ENCODE results near the gene LMCD1.
A peak's percentile ranks its signal among the peaks of the same experiment; 100 is the strongest.

Gene LMCD1

DNA sequence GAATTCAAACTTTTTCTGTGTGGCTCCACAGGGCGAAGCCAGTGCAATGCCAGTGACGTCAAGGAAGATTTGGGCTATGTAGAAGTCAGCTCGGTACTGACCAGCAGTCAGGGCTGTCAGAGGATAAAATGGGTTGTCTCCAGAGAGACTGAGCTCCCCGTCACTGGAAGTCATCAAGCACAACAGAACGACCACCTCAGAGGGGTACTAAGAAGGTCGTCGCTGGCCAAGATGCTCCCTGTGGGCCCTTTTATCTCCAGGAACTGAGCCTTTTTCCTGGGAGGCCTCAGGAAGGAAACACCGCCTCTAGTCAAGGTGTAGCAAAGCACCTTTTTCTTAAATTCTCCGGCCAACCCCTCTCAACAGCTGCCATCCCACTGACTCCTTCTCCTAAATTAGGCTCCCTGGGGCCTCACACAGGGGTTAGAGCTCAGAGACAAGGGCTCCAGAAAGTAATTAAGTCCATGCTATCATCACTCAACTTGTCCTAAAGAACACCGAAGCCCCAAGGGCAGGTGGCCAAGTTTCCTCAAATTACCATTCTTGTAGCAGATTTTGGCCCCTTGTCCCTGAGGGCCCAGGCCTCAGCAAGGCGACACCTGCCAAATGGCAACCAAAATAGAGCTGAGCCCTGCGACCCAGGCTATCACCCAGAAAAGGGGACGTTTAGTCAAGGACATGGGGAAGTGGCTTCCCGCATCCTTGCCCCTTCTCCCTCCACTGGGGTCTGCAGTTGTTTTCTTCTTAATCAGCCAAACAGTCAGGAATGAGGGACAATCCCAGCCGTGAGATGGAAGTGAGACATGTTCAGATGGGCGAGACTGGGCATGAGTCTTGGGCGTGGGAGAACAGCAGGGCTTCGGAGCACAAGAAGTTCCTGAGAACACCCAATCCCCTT, 94.9 kb downstream of the LMCD1 start:
- DNase-seq (ENCODE audit: low read depth): no peak
- TF ChIP-seq CTCF (conservative IDR thresholded peaks at IDR 0.05; ENCODE audit: low read depth, low read length): no peak
- H3K4me3 ChIP-seq (ENCODE audit: low read depth, low read length): no peak overlapping the region

DNA sequence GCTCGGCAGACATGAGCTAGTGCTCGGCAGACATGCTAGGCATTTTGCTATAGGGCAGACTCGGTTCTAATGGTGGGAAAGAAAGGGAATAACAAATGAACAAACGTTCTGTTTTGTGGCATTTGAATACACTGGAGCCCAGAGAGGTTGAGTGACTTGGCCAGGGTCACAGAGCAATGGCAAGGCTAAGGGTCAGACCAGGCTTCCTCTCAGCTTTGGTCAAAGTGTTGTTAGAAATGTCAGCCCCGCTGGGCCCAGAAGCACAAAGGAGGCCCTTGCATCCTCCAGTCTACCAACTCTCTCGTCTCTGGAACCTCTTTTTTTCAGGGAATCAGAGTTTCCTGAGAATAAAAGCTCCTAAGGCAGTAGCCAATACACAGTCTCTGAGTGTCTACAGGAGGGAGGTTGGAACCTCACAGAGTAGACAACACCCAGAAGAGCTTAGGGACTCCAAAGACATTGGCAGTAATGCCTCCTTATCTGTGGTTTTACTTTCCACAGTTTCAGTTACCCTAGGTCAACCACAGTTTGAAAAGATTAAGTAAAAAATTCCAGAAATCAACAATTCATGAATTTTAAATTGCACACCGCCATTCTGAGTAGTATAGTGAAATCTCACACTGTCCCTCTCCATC, 95.7 kb downstream of the LMCD1 start:
- no peak for TF ChIP-seq CTCF (conservative IDR thresholded peaks at IDR 0.05; ENCODE audit: low read depth, low read length)

GRCh38 chr3:8599146-8599545, 97.5 kb downstream of the LMCD1 start:
- no peak for DNase-seq (ENCODE audit: low read depth)
- no peak overlapping the region for H3K4me3 ChIP-seq (ENCODE audit: low read depth, low read length)
- no peak for TF ChIP-seq CTCF (conservative IDR thresholded peaks at IDR 0.05; ENCODE audit: low read depth, low read length)

More for the DNA sequence above, 95.7 kb downstream of the LMCD1 start:
- H3K4me3 ChIP-seq (ENCODE audit: low read depth, low read length): no peak overlapping the region
- peak; percentile 54 for DNase-seq (ENCODE audit: low read depth)

DNA sequence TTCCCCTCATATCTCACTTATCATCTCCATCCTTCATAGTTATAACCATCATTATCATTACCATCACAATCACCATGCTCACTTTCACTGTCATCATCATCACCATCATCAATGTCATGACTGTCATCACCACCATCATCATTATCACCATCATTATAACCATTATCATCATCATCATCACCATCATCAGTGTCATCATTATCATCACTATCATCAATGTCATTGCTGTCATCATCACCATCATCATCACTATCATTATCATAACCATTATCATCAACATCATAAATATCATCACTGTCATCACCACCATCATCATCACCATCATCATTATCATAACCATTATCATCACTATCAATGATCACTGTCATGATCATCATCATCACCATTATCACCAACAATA, 98.8 kb downstream of the LMCD1 start:
- H3K4me3 ChIP-seq (ENCODE audit: low read depth, low read length): no peak overlapping the region
- no peak for TF ChIP-seq CTCF (conservative IDR thresholded peaks at IDR 0.05; ENCODE audit: low read depth, low read length)
- no peak for DNase-seq (ENCODE audit: low read depth)

DNA sequence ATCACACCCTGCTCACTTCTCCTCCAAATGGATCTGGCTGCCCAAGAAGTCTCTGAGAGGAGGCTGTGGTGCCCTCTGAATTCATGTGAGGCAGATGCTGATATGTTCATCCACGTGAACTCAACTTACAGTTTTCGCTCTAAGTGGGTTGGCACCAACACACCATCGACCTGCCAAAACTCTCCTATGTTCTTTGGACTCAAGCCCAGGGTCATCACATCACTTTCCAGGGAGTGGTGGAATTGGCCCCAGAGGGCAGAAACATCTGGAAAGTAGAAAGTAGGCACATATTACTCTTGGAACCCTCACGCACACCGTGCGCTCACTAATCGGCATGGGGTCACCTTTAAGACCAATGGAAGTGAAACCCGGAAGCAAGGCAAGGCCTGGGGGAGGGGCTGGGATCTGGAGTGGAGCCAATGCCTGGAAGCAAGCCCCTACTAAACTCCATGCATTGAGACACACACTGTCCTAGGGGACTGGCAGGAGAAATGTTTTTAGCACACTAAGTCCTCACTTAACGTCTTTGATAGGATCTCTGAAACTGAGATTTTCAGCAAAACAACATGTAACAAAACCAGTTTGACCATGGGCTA, 101.6 kb downstream of the LMCD1 start:
- no peak for DNase-seq (ENCODE audit: low read depth)
- TF ChIP-seq CTCF (conservative IDR thresholded peaks at IDR 0.05; ENCODE audit: low read depth, low read length): no peak
- no peak overlapping the region for H3K4me3 ChIP-seq (ENCODE audit: low read depth, low read length)

DNA sequence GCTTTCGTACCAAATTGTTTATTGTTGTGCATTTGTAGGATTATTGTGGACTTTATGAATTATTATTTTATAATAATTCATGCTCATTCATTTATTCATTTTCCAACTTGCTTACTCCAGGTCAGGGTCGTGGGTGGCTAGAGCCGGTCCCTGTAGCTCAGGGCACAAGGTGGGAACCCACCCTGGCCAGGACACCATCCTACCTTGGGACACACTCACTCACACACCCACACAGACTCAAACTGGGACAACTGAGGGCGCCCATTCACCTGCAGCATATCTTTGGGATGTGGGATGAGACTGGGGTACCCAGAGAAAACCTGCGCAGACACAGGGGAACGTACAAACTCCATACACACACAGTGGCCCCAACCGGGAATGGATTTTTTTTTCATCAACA, 102.4 kb downstream of the LMCD1 start:
- no peak overlapping the region for H3K4me3 ChIP-seq (ENCODE audit: low read depth, low read length)
- no peak for TF ChIP-seq CTCF (conservative IDR thresholded peaks at IDR 0.05; ENCODE audit: low read depth, low read length)
- DNase-seq (ENCODE audit: low read depth): no peak
